ENCODE data around the gene ANKRD39. TPM values are rescaled to one million over a fixed set of nuclear protein-coding genes. Genes with fewer than 3 reads are reported as not detected.

ANKRD39 gene
- total and polyA plus RNA-seq, 2 donors (not counting 1 experiment from before 2014, with no cell fraction given) = 5.3 to 5.8 TPM

DNA sequence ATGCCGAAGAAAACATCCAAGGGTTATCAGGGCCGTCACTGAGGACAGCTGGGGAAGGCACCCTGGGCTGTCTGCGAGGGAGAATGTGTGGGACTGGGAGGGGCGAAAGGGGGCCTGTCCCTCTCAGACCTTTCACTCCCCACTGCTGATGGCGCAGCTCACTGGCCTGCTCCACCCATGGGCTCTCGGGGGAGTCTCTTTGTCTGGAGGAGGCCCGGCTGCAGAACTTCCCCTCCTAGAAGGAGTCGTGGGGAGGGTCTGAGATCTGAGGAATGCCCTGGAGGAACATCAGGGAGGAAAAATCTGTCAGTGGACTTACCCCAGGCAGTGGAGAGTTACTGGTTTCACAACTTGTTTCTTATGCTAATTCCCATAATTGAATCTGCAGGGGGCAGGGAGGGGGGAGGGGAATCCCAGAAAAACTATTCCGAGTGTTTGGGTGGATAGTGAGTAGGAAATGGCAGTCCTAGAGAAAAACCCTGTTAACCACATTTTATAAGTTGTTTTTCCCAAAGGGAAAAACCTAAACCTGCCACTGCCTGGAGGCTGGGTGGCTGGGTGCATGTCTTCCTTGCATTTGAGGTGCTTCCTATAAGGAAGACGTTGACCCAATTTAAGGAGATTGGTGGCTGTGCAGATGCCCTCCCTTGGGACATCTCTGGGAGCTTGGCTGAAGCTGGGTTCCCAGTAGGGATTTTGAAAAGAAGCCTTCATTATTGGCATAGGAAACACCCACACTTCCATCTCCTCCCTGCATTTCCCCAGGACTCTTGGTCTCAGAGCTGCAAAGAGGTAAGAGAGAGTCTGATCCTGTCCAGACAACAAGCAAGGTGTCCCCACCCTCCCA, 23.8 kb upstream of the ANKRD39 start:
- TF ChIP-seq, protein P1, sequence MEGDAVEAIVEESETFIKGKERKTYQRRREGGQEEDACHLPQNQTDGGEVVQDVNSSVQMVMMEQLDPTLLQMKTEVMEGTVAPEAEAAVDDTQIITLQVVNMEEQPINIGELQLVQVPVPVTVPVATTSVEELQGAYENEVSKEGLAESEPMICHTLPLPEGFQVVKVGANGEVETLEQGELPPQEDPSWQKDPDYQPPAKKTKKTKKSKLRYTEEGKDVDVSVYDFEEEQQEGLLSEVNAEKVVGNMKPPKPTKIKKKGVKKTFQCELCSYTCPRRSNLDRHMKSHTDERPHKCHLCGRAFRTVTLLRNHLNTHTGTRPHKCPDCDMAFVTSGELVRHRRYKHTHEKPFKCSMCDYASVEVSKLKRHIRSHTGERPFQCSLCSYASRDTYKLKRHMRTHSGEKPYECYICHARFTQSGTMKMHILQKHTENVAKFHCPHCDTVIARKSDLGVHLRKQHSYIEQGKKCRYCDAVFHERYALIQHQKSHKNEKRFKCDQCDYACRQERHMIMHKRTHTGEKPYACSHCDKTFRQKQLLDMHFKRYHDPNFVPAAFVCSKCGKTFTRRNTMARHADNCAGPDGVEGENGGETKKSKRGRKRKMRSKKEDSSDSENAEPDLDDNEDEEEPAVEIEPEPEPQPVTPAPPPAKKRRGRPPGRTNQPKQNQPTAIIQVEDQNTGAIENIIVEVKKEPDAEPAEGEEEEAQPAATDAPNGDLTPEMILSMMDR (conservative IDR thresholded peaks at IDR 0.05 in 1 of 2, IDR thresholded peaks at IDR 0.05 in 1 of 2; ENCODE audit: low read depth in 1 of 2, low read length in 2 of 2) = no peak
- no peak for TF ChIP-seq EZH2 (IDR thresholded peaks at IDR 0.05; ENCODE audit: low read length, missing control alignments)
- no peak overlapping the region for H3K4me3 ChIP-seq (replicated peaks in 1 of 4; ENCODE audit: control extremely low read depth in 1 of 4, insufficient read depth in 1 of 4, low read depth in 3 of 4, low read length in 4 of 4)
- H3K9me3 ChIP-seq (ENCODE audit: control insufficient read depth, insufficient read depth, low read depth, low read length) = no peaks in the 10 kb centered on the region
- H3K27ac ChIP-seq (ENCODE audit: insufficient read depth, low read length) = no peak overlapping the region
- H2AFZ ChIP-seq (ENCODE audit: low read length) = no peak overlapping the region
- H3K27me3 ChIP-seq (ENCODE audit: control insufficient read depth, insufficient read depth, low read length) = peaks cover 12% of the 10 kb centered on the region
- H3K36me3 ChIP-seq (ENCODE audit: control insufficient read depth, insufficient read depth, low read length) = no peaks in the 10 kb centered on the region
- no peak overlapping the region for H3K9ac ChIP-seq (ENCODE audit: insufficient read depth, low read length)
- H3K4me1 ChIP-seq (ENCODE audit: control insufficient read depth, extremely low read depth, insufficient read depth, low read length) = no peaks in the 10 kb centered on the region
- H3K4me2 ChIP-seq (ENCODE audit: extremely low read depth, insufficient read depth, low read length) = no peak overlapping the region
- H3K79me2 ChIP-seq (ENCODE audit: control insufficient read depth, insufficient read depth, low read length) = no peaks in the 10 kb centered on the region
- H4K20me1 ChIP-seq (ENCODE audit: control insufficient read depth, extremely low read depth, insufficient read depth, low read length) = no peaks in the 10 kb centered on the region
- DNase-seq (ENCODE audit: low read depth in 2 of 2) = no peak

DNA sequence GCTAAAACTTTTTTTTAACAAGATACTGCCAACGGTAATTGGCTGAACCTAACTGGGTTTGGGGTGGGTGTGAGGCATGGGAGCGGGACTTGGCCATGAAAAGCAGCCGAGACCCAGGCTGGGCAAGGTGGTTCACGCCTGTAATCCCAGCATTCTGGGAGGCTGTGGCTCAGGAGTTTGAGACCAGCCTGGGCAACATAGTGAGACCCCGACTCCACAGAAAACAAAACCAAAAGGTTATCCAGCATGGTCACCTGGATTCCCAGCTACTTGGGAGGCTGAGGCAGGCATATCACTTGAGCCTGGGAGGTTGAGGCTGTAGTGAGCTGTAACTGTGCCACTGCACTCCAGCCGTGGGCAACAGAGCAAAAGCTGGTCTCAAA, 23.1 kb upstream of the ANKRD39 start:
- Histone ChIP-seq H3K79me2 (ENCODE audit: control insufficient read depth, insufficient read depth, low read length) (no peaks in the 10 kb centered on the region), H3K4me1 (ENCODE audit: control insufficient read depth, extremely low read depth, insufficient read depth, low read length) (no peaks in the 10 kb centered on the region), H2AFZ (ENCODE audit: low read length) (no peak overlapping the region), H3K27me3 (ENCODE audit: control insufficient read depth, insufficient read depth, low read length) (peaks cover 12% of the 10 kb centered on the region), H3K27ac (ENCODE audit: insufficient read depth, low read length) (no peak overlapping the region), H3K4me3 (replicated peaks in 1 of 4; ENCODE audit: control extremely low read depth in 1 of 4, insufficient read depth in 1 of 4, low read depth in 3 of 4, low read length in 4 of 4) (no peak overlapping the region), H3K9me3 (ENCODE audit: control insufficient read depth, insufficient read depth, low read depth, low read length) (no peaks in the 10 kb centered on the region), H3K4me2 (ENCODE audit: extremely low read depth, insufficient read depth, low read length) (no peak overlapping the region), H4K20me1 (ENCODE audit: control insufficient read depth, extremely low read depth, insufficient read depth, low read length) (no peaks in the 10 kb centered on the region), H3K36me3 (ENCODE audit: control insufficient read depth, insufficient read depth, low read length) (no peaks in the 10 kb centered on the region), H3K9ac (ENCODE audit: insufficient read depth, low read length) (no peak overlapping the region)
- TF ChIP-seq, protein P1 (conservative IDR thresholded peaks at IDR 0.05 in 1 of 2, IDR thresholded peaks at IDR 0.05 in 1 of 2; ENCODE audit: low read depth in 1 of 2, low read length in 2 of 2) = no peak
- no peak for TF ChIP-seq EZH2 (IDR thresholded peaks at IDR 0.05; ENCODE audit: low read length, missing control alignments)
- DNase-seq (ENCODE audit: low read depth in 2 of 2) = no peak

DNA sequence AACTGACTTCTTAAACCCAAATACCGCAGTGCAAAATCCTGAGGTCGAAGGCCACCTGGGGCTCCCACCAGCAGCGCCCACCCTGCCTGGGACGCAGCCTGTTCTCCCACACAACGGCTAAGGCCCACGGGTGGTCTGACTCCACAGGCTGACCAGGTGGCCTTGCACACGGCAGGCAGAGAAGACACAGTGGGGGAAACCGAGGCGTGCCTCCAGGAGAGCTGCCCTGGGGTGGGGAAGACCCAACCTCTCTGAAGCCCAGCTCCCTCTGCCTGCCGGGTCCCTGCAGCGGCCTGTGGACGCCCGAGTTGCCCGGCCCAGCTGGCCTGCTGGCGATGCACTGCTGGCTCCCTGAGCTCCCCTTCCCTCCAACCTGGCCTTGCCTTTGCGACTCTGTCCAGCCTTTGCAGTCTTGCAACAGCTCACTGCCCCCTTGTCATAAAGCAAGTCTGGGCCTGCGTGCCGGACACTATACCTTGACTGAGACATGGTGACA, 21.8 kb upstream of the ANKRD39 start:
- H3K36me3 ChIP-seq (ENCODE audit: control insufficient read depth, insufficient read depth, low read length) = no peaks in the 10 kb centered on the region
- no peak overlapping the region for H3K4me2 ChIP-seq (ENCODE audit: extremely low read depth, insufficient read depth, low read length)
- H3K4me1 ChIP-seq (ENCODE audit: control insufficient read depth, extremely low read depth, insufficient read depth, low read length) = no peaks in the 10 kb centered on the region
- no peak overlapping the region for H3K4me3 ChIP-seq (replicated peaks in 1 of 4; ENCODE audit: control extremely low read depth in 1 of 4, insufficient read depth in 1 of 4, low read depth in 3 of 4, low read length in 4 of 4)
- no peak overlapping the region for H3K27ac ChIP-seq (ENCODE audit: insufficient read depth, low read length)
- H3K9me3 ChIP-seq (ENCODE audit: control insufficient read depth, insufficient read depth, low read depth, low read length) = no peaks in the 10 kb centered on the region
- TF ChIP-seq EZH2 (IDR thresholded peaks at IDR 0.05; ENCODE audit: low read length, missing control alignments) = no peak
- TF ChIP-seq, protein P1 (conservative IDR thresholded peaks at IDR 0.05 in 1 of 2, IDR thresholded peaks at IDR 0.05 in 1 of 2; ENCODE audit: low read depth in 1 of 2, low read length in 2 of 2) = no peak
- no peaks in the 10 kb centered on the region for H4K20me1 ChIP-seq (ENCODE audit: control insufficient read depth, extremely low read depth, insufficient read depth, low read length)
- no peak overlapping the region for H2AFZ ChIP-seq (ENCODE audit: low read length)
- H3K79me2 ChIP-seq (ENCODE audit: control insufficient read depth, insufficient read depth, low read length) = no peaks in the 10 kb centered on the region
- peaks cover 8% of the 10 kb centered on the region for H3K27me3 ChIP-seq (ENCODE audit: control insufficient read depth, insufficient read depth, low read length)
- no peak for DNase-seq (ENCODE audit: low read depth in 2 of 2)
- no peak overlapping the region for H3K9ac ChIP-seq (ENCODE audit: insufficient read depth, low read length)

All from fibroblast of lung (primary cell).